Stimulated activated CD8-positive, alpha-beta memory T cell treated with anti-CD3 and anti-CD28 coated beads, Interleukin-15, amount 100 ng/mL, for 4 hours (primary cell): ENCODE measurements around the gene UBE2G1.
"Not testable (repeated sequence)": the region's sequence is repeated elsewhere in the genome, so short reads cannot be mapped to it uniquely, and the experiment has no call there.

Experiments
- DNase-seq, 2 donors: peaks; one replicate each; pipeline ENCODE4 v3.0.0-alpha.2; 2020; ENCODE audit warnings: low read depth in 2 of 2

Gene UBE2G1

DNA sequence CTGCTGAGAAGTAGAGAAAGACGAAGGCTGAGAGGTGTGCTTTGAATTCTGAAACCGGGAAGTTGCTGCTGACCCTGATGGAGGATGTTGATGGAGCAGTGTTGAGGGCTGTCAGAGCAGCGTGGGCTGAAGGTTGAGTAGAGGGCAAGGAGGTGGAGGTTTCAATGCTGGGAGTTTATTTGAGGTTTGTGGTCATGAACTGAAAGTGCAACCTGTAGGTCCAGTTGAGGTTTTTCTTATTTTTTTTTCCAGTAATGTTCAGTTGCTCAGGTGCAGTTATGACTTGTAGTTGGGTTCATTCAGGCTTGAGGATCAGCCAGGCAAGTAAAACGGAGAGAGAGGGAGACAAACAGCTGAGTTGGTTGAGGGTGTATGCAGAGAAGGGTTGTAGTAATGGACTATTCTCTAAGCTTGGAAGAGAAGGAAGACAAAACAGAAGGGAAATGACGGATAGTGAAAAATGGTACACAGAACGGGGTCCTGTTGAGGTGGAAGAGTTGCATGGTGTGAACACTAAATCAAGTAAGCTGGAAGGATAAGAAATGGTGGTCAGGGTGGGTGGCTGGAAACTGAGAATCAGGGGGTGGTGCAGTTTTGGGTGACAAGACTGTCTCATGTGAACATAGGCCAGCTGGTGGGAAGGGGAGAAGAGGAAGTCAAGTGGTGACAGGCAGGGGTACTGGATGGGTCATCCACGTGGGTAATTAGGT lies 8.7 kb upstream of the UBE2G1 start:
- peak in 1 of 2 donors; percentile 24 for DNase-seq

- DNase-seq, result no peak
Observed at GRCh38 chr17:4369557-4370230, 3.2 kb upstream of the UBE2G1 start.

GRCh38 chr17:4368341-4368740 lies 1.9 kb upstream of the UBE2G1 start:
- no peak for DNase-seq

- DNase-seq, result not testable (repeated sequence)
Observed at GRCh38 chr17:4367177-4367576, 702 bp upstream of the UBE2G1 start.

DNA sequence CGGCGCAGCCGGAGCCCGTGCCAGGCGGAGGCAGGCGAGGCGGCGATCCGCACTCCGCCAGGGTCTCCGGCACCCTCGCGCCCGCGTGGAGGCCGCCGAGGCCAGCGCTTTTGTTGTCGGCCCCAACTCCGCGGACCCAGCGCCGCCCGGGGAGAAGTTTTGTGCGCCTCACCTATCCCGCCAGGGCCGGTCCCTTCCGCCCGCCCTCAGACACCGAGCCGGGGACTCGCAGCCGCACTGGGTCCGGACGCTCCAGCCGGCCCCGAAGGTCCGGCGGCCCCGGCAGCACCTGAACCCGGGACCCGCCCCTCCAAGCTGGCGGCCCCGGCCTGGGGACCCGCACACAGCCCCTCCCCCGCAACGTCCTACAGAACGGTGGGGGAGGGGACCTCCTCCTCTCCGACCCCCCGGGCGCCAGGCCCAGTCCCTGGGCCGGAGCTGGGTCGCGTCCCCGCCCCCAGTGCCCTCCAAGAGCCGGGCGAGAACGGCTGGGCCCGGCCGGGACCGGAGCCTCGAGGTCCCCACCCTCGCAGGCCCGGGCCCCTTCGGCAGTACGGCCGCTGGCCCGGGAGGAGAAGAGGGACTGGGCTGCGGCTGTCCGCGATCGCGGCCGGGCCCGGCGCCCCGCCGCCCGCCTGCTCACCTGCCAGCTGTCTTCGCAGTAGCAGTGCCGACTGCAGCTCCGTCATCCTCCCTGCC lies 698 bp downstream of the UBE2G1 start:
- peak in 1 of 2 donors; percentile 8 for DNase-seq

GRCh38 chr17:4365103-4365627 lies 1.3 kb downstream of the UBE2G1 start:
- peak; percentile 80 to 81 for DNase-seq

- no peak for DNase-seq
Observed at GRCh38 chr17:4364622-4365041, 1.8 kb downstream of the UBE2G1 start.

GRCh38 chr17:4362141-4362540 lies 4.3 kb downstream of the UBE2G1 start:
- no peak for DNase-seq

GRCh38 chr17:4358154-4358553 lies 8.3 kb downstream of the UBE2G1 start:
- no peak for DNase-seq

GRCh38 chr17:4357671-4358070 lies 8.8 kb downstream of the UBE2G1 start:
- DNase-seq, result no peak

- DNase-seq, result no peak
Observed at GRCh38 chr17:4357030-4357628, 9.3 kb downstream of the UBE2G1 start.

DNA sequence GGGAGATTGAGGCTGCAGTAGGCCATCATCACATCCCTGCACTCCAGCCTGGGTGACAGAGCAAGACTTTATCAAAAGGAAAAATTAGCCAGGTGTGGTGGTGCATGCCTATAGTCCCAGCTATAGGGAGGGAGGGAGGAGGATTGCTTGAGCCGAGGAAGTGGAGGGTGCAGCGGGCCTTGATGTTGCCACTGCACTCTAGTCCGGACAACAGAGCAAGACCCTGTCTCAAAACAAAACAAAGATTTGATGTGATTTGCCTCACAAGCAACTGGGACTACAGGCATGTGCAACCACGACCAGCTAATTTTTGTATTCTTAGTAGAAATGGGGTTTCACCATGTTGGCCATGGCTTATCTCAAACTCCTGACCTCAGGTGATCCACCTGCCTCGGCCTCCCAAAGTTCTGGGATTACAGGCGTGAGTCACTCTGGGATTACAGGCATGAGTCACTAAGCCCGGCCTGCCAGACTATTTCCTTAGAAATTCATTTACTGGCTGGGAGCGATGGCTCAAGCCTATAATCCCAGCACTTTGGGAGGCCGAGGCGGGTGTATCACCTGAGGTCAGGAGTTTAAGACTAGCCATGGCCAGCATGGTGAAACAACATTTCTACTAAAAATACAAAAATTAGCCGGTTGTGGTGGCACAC lies 11.5 kb downstream of the UBE2G1 start:
- DNase-seq, result no peak

DNA sequence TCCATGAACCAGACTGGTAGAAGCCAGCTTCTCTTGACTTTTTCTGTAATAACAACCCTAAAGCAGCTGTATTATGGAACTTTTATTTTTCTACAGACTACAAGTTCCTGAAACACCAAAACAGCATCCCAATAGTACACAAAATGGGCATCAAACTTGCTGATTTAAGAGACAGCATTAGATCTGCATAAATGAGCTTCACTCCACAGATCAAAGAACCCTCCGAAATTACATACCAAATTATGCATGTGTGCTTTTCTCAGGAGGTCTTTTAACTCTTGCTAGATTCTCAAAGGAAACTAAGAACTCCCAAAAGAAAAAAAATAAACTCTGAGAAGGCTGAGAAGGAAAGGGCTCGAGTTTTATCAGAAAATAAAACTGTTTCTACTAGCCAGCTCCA lies 12.3 kb downstream of the UBE2G1 start:
- no peak for DNase-seq

DNA sequence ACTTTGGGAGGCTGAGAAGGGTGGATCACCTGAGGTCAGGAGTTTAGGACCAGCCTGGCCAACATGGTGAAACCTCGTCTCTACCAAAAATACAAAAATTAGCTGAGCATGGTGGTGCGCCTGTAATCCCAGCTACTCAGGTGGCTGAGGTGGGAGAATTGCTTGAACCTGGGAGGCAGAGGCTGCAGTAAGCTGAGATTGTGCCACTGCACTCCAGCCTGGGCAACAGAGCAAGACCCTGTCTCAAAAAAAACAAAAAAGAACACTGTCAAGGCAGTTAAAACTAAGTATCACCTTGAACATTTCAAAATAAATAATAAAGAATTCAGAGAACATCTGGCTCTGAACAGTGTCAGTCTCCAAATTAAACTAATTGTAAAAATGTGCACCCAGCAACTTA lies 16.3 kb downstream of the UBE2G1 start:
- DNase-seq, result not testable (repeated sequence)

- no peak for DNase-seq
Observed at GRCh38 chr17:4345581-4346252, 20.8 kb downstream of the UBE2G1 start.

GRCh38 chr17:4344926-4345325 lies 21.5 kb downstream of the UBE2G1 start:
- DNase-seq, result no peak

GRCh38 chr17:4342535-4342934 lies 23.9 kb downstream of the UBE2G1 start:
- DNase-seq, result no peak

DNA sequence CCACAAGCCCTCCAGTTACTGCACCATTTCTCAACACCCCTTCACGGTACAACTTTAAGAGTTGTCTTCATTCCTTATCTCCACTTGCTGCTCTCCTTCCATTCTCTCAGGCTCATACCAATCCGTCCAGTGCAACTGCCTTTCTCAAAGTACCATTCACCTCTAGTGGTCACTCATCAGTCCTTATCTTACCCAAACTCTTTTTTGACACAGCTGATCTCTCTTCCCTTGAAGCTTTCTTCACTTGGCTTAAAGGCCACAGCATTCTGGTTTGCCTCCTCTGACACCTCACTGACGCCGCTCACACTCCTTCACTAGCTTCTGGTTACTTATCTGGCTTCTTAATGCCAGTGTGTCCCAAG lies 24.9 kb downstream of the UBE2G1 start:
- DNase-seq, result no peak

GRCh38 chr17:4340914-4341615 lies 25.4 kb downstream of the UBE2G1 start:
- DNase-seq, result no peak

- no peak for DNase-seq
Observed at GRCh38 chr17:4334776-4335584, 31.5 kb downstream of the UBE2G1 start.
